SK-N-SH (cell line): Measurements from ENCODE around the gene PIP4P1. TPM values are rescaled to one million over a fixed set of nuclear protein-coding genes. Genes with fewer than 3 reads are reported as not detected.
"Not testable (repeated sequence)": the region's sequence is repeated elsewhere in the genome, so short reads cannot be mapped to it uniquely, and the experiment has no call there.

Source experiments
- CTCF ChIA-PET: fragments of 300-600, 350-600 bp; formaldehyde crosslinking; extraction: SDS; loops from one replicate; lab custom pipeline; 2021; lab: Yijun Ruan, JAX
- POLR2A ChIA-PET: fragments of 350-600 bp; sonication (Branson Sonifier 250); formaldehyde crosslinking; extraction: SDS; loops from one replicate; lab custom pipeline; 2020; ENCODE audit warnings: antibody characterized with exemption, inconsistent platforms; lab: Yijun Ruan, JAX
- DNase-seq: peaks from one replicate; pipeline ENCODE4 v3.0.0; 2012
- H2AFZ ChIP-seq: fragments of 200-600 bp; sonication (generic); 2 replicates; pipeline ENCODE4 v1.8.1; 2016; ENCODE audit warnings: antibody characterized with exemption, mild to moderate bottlenecking, low read depth
- H3F3A ChIP-seq: fragments of 200-600 bp; sonication (generic); replicated peaks from 2 replicates; pipeline ENCODE3; 2016; ENCODE audit warnings: antibody characterized with exemption, mild to moderate bottlenecking; ENCODE audit not compliant: insufficient read depth
- H3K27ac ChIP-seq, 2 experiments: fragments of 200-500 bp in 1 of 2; fragments of 200-600 bp in 1 of 2; sonication (Bioruptor generic) in 1 of 2; sonication (generic), shearing (Covaris generic) in 1 of 2; 2 replicates each; pipeline versions ENCODE4 v1.5.1 to v1.6.1; 2014 to 2016; ENCODE audit warnings: low read depth in 2 of 2, inconsistent platforms in 1 of 2, low read length in 1 of 2, mild to moderate bottlenecking in 1 of 2, mixed read lengths in 1 of 2
- H3K27me3 ChIP-seq: fragments of 200-600 bp; sonication (generic), shearing (Covaris generic); 2 replicates; pipeline ENCODE4 v1.6.1; 2016; ENCODE audit warnings: mixed run types; ENCODE audit not compliant: insufficient read depth
- H3K36me3 ChIP-seq, 2 experiments: fragments of 200-500 bp in 1 of 2; fragments of 200-600 bp in 1 of 2; sonication (Bioruptor generic) in 1 of 2; sonication (generic) in 1 of 2; replicated peaks in 1 of 2; 2 replicates each; pipeline versions ENCODE3 to v1.5.1; 2014 to 2016; ENCODE audit warnings: low read length in 1 of 2, mild to moderate bottlenecking in 1 of 2; ENCODE audit not compliant: insufficient read depth in 2 of 2, control insufficient read depth in 1 of 2
- H3K4me1 ChIP-seq, 2 experiments: fragments of 200-500 bp in 1 of 2; fragments of 200-600 bp in 1 of 2; sonication (Bioruptor generic) in 1 of 2; sonication (generic), shearing (Covaris generic) in 1 of 2; 2 replicates each; pipeline versions ENCODE4 v1.5.1 to v1.6.1; 2014 to 2016; ENCODE audit warnings: low read depth in 1 of 2, low read length in 1 of 2, mixed run types in 1 of 2; ENCODE audit not compliant: insufficient read depth in 2 of 2, control insufficient read depth in 1 of 2
- H3K4me2 ChIP-seq: fragments of 200-600 bp; sonication (generic), shearing (Covaris generic); 2 replicates; pipeline ENCODE4 v1.6.1; 2017; ENCODE audit warnings: mixed run types
- H3K4me3 ChIP-seq, 2 experiments: fragments of 200-500 bp in 1 of 2; fragments of 200-600 bp in 1 of 2; sonication (Bioruptor generic) in 1 of 2; sonication (generic), shearing (Covaris generic) in 1 of 2; 2 replicates each; pipeline versions ENCODE4 v1.5.1 to v1.8.1; 2014 to 2016; ENCODE audit warnings: low read depth in 2 of 2, inconsistent platforms in 1 of 2, low read length in 1 of 2, mild to moderate bottlenecking in 1 of 2, mixed read lengths in 1 of 2, moderate library complexity in 1 of 2
- H3K79me2 ChIP-seq: fragments of 200-600 bp; sonication (generic); 2 replicates; pipeline ENCODE4 v1.8.1; 2017; ENCODE audit warnings: mild to moderate bottlenecking; ENCODE audit not compliant: insufficient read depth
- H3K9ac ChIP-seq: fragments of 200-600 bp; sonication (generic); 2 replicates; pipeline ENCODE4 v1.6.1; 2017; ENCODE audit warnings: mixed run types
- H3K9me2 ChIP-seq: fragments of 200-600 bp; sonication (generic); 2 replicates; pipeline ENCODE4 v1.6.1; 2017; ENCODE audit warnings: mixed run types
- H3K9me3 ChIP-seq: fragments of 200-600 bp; sonication (generic); 2 replicates; pipeline ENCODE4 v1.6.1; 2017; ENCODE audit warnings: mixed run types, mild to moderate bottlenecking, moderate library complexity
- H4K20me1 ChIP-seq: fragments of 200-600 bp; sonication (generic); 2 replicates; pipeline ENCODE4 v1.6.1; 2017; ENCODE audit warnings: mild to moderate bottlenecking, mixed run types; ENCODE audit not compliant: insufficient read depth
- CTCF ChIP-seq: fragments of 200-600 bp; sonication (generic); IDR thresholded peaks from 2 replicates; pipeline ENCODE4 v1.6.1; 2017; ENCODE audit warnings: antibody characterized with exemption, mild to moderate bottlenecking, moderate library complexity
- FOSL2 ChIP-seq: IDR thresholded peaks from 2 replicates; pipeline ENCODE4 v1.4.0; 2012; ENCODE audit warnings: low read depth, mild to moderate bottlenecking, moderate library complexity, borderline replicate concordance
- GATA2 ChIP-seq: sonication (generic); formaldehyde crosslinking; IDR thresholded peaks from 2 replicates; pipeline ENCODE4 v1.5.0; 2020; ENCODE audit warnings: mild to moderate bottlenecking, missing genetic modification reagents
- JUND ChIP-seq: IDR thresholded peaks from 2 replicates; pipeline ENCODE4 v1.4.0; 2012
- MAX ChIP-seq: IDR thresholded peaks from 2 replicates; pipeline ENCODE4 v1.4.0; 2012; ENCODE audit warnings: low read depth
- PBX3 ChIP-seq: IDR thresholded peaks from 2 replicates; pipeline ENCODE4; 2012
- REST ChIP-seq: IDR thresholded peaks from 2 replicates; pipeline ENCODE4 v1.6.1; 2012; ENCODE audit warnings: mild to moderate bottlenecking, low read depth, low read length, moderate library complexity
- RFX5 ChIP-seq: IDR thresholded peaks from 2 replicates; pipeline ENCODE4 v1.6.1; 2012; ENCODE audit warnings: mild to moderate bottlenecking, improper control_type of control experiment, low read length
- RXRA ChIP-seq: IDR thresholded peaks from 2 replicates; pipeline ENCODE4 v1.4.0; 2012; ENCODE audit warnings: low read depth, mild to moderate bottlenecking, borderline replicate concordance
- TCF12 ChIP-seq: IDR thresholded peaks from 2 replicates; pipeline ENCODE4 v1.4.0; 2012
- TEAD4 ChIP-seq: IDR thresholded peaks from 2 replicates; pipeline ENCODE4 v1.4.0; 2012; ENCODE audit warnings: mild to moderate bottlenecking, borderline replicate concordance; ENCODE audit not compliant: insufficient read depth
- ZBTB33 ChIP-seq: IDR thresholded peaks from 2 replicates; pipeline ENCODE4 v1.4.0; 2012; ENCODE audit warnings: low read depth, borderline replicate concordance
- WGBS: methylation state at CpG from one replicate; pipeline ENCODE4 v1.1.6; 2017; ENCODE audit warnings: low lambda C conversion rate; 5-methylcytosine and 5-hydroxymethylcytosine counted together
- polyA plus RNA-seq, 3 experiments: library from polyadenylated mRNA; depleted of rRNA; stranded (reverse); fragments of >200 nt; gene quantifications; 2 replicates each; pipeline ENCODE4 v1.2.3, GENCODE V29; 2012

PIP4P1 gene
- polyA plus RNA-seq, 1 of the 3 experiments (the other 2 are of a cell fraction): 30.7 TPM

- CTCF ChIA-PET, H3K4me1 ChIP-seq, H3K9ac ChIP-seq, H3K9me3 ChIP-seq, DNase-seq, H4K20me1 ChIP-seq, H3K27ac ChIP-seq, H3K79me2 ChIP-seq, H3K4me2 ChIP-seq, H3K9me2 ChIP-seq, H3F3A ChIP-seq, H3K27me3 ChIP-seq, H2AFZ ChIP-seq, H3K4me3 ChIP-seq, POLR2A ChIA-PET: not testable (repeated sequence)
- H3K36me3 ChIP-seq: peaks cover 26 to 34% of the 10 kb centered on the region in 2 experiments
- WGBS: 78% methylated on average over 2 of the region's 4 CpGs
These were observed 17.6 kb downstream of the PIP4P1 start for GRCh38 chr14:20443650-20444049.

GRCh38 chr14:20441461-20441860, 19.8 kb downstream of the PIP4P1 start:
- WGBS: 92% methylated on average over 2 of the region's 2 CpGs
- H3K4me1 ChIP-seq: no peaks in the 10 kb centered on the region
- CTCF ChIA-PET: interaction anchor here (1.3 kb wide), 1 partner anchor 90 kb away, joined by 4 read pairs; no protein-coding TSS in a partner anchor
- H3K4me3 ChIP-seq: no peak overlapping the region
- H4K20me1 ChIP-seq: no peaks in the 10 kb centered on the region
- H3K79me2 ChIP-seq: no peaks in the 10 kb centered on the region
- H3K4me2 ChIP-seq: no peak overlapping the region
- TF ChIP-seq TCF12 (no peak), CTCF (no peak), ZBTB33 (no peak), JUND (no peak), RXRA (no peak), PBX3 (no peak), RFX5 (no peak), TEAD4 (no peak), MAX (no peak), FOSL2 (no peak), GATA2 (no peak), REST (no peak)
- no peaks in the 10 kb centered on the region for H3K9me2 ChIP-seq
- H2AFZ ChIP-seq: no peak overlapping the region
- no peak for DNase-seq
- peaks cover 6 to 13% of the 10 kb centered on the region in 2 experiments for H3K36me3 ChIP-seq
- H3F3A ChIP-seq: no peaks in the 10 kb centered on the region
- POLR2A ChIA-PET: no interaction called here
- H3K9ac ChIP-seq: no peak overlapping the region
- H3K9me3 ChIP-seq: no peaks in the 10 kb centered on the region
- H3K27me3 ChIP-seq: no peaks in the 10 kb centered on the region; the same call in 1 of the 2 replicates
- no peak overlapping the region for H3K27ac ChIP-seq
